Prostate gland (tissue), 2 donors: ENCODE results near the gene FMO5. TPM values are rescaled to one million over a fixed set of nuclear protein-coding genes. Genes with fewer than 3 reads are reported as not detected.

Experiments
- DNase-seq: peaks from one replicate; pipeline ENCODE4 v3.0.0-alpha.2; 2019; ENCODE audit warnings: low spot score
- H3K27ac ChIP-seq, 2 donors: fragments of 200-600 bp; sonication (generic); 2 replicates each; pipeline ENCODE4 v1.5.1; 2017 to 2019
- H3K27me3 ChIP-seq: fragments of 200-600 bp; sonication (generic); replicated peaks from 2 replicates; pipeline ENCODE4 v1.5.1; 2019; ENCODE audit not compliant: insufficient read depth
- H3K36me3 ChIP-seq, 2 donors: fragments of 200-600 bp; sonication (generic); 1 replicate in 1 of 2; 2 replicates in 1 of 2; pipeline versions ENCODE4 v1.5.1 to v1.8.1; 2017 to 2019
- H3K4me1 ChIP-seq: fragments of 200-600 bp; sonication (generic); replicated peaks from 2 replicates; pipeline ENCODE4 v1.5.1; 2019
- H3K4me3 ChIP-seq, 2 donors: fragments of 200-600 bp; sonication (generic); 2 replicates each; pipeline ENCODE4 v1.5.1; 2017 to 2019
- H3K9me3 ChIP-seq: fragments of 200-600 bp; sonication (generic); 2 replicates; pipeline ENCODE4 v1.5.1; 2017
- POLR2A ChIP-seq: fragments of 450-650 bp; IDR thresholded peaks from one replicate; pipeline ENCODE4 v1.6.1; 2016; ENCODE audit warnings: antibody characterized with exemption, mild to moderate bottlenecking
- POLR2AphosphoS5 ChIP-seq: sonication (generic); formaldehyde crosslinking; IDR thresholded peaks from one replicate; pipeline ENCODE4 v1.6.1; 2017; ENCODE audit warnings: antibody characterized with exemption
- whole genome bisulfite sequencing: methylation state at CpG from one replicate; pipeline ENCODE4 v1.1.5; 2018; 5-methylcytosine and 5-hydroxymethylcytosine counted together
- intact Hi-C: fragments of 100-400 bp; cut with DNase I; formaldehyde crosslinking; loops from one replicate; pipeline ENCODE4 v1.14.2; 2022
- total RNA-seq, 2 donors: library from RNA; depleted of rRNA; stranded (reverse); fragments of >200 nt; gene quantifications; one replicate each; pipeline ENCODE4 v1.1.0, GENCODE V29; 2016
- TF ChIP-seq, protein P1 (sequence below), 4 experiments: fragments of 200-600 bp in 2 of 4; fragments of 450-650 bp in 2 of 4; sonication (generic) in 2 of 4; IDR thresholded peaks; 1 replicate in 3 of 4; 2 replicates in 1 of 4; pipeline ENCODE4 v1.5.1; 2016 to 2019; ENCODE audit warnings: antibody characterized with exemption in 4 of 4, mild to moderate bottlenecking in 2 of 4, moderate library complexity in 2 of 4

Gene FMO5
- total RNA-seq, 2 donors from 2014 or later = 9.1 to 19.3 TPM

DNA sequence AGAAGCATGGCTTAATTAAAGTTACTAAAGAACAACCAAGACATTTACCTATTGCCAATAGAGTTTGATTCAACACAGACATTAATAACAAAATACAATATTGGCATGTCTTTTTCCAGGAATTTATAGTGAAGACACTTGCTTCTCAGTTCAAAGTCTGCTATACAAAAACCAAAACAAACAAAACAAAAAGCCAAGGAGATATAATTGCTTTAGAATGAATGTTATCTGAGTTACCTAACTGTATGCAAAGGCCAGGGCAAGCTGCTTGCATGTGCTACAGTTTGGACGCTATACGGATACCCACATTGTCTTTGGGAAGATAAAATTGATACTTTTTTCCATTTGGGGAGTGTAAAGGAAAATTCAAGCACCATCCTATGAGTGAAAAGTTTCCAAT is 13.6 kb downstream of the FMO5 start:
- no peak for TF ChIP-seq POLR2AphosphoS5
- TF ChIP-seq POLR2A = no peak
- TF ChIP-seq, protein P1, sequence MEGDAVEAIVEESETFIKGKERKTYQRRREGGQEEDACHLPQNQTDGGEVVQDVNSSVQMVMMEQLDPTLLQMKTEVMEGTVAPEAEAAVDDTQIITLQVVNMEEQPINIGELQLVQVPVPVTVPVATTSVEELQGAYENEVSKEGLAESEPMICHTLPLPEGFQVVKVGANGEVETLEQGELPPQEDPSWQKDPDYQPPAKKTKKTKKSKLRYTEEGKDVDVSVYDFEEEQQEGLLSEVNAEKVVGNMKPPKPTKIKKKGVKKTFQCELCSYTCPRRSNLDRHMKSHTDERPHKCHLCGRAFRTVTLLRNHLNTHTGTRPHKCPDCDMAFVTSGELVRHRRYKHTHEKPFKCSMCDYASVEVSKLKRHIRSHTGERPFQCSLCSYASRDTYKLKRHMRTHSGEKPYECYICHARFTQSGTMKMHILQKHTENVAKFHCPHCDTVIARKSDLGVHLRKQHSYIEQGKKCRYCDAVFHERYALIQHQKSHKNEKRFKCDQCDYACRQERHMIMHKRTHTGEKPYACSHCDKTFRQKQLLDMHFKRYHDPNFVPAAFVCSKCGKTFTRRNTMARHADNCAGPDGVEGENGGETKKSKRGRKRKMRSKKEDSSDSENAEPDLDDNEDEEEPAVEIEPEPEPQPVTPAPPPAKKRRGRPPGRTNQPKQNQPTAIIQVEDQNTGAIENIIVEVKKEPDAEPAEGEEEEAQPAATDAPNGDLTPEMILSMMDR (IDR thresholded peaks at IDR 0.05) = no peak
- DNase-seq = no peak
- Histone ChIP-seq H3K4me3 (no peak overlapping the region), H3K27ac (no peak overlapping the region), H3K9me3 (no peaks in the 10 kb centered on the region), H3K4me1 (no peaks in the 10 kb centered on the region), H3K27me3 (no peaks in the 10 kb centered on the region), H3K36me3 (no peaks in the 10 kb centered on the region)
- WGBS = 87% methylated on average over 2 of the region's 2 CpGs
- intact Hi-C loops = no loop called here

DNA sequence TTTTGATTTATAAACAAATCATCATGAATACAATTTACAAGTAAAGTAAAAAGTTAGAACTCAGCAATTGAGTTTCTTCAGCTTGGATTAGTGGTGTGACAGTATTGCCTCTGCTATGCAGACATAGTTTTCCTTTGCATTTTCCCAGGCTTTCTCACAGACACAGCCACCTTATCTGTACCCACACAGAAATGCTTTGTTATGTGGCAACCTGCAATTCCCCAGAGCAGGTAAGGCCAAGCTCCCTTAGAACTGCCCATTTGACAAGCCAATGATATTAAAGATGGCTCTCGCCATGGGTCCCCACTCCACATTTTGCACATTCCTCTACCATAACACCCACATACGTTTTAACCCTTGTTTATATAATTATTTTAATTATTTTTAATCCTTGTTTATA is 14.2 kb downstream of the FMO5 start:
- TF ChIP-seq, protein P1 (IDR thresholded peaks at IDR 0.05) = no peak
- TF ChIP-seq POLR2A (no peak), POLR2AphosphoS5 (no peak)
- no peak for DNase-seq
- Histone ChIP-seq H3K27me3 (no peaks in the 10 kb centered on the region), H3K4me1 (no peaks in the 10 kb centered on the region), H3K27ac (no peak overlapping the region), H3K4me3 (no peak overlapping the region), H3K9me3 (no peaks in the 10 kb centered on the region), H3K36me3 (no peaks in the 10 kb centered on the region)
- WGBS = 85% methylated on average over 2 of the region's 2 CpGs
- intact Hi-C loops = no loop called here

DNA sequence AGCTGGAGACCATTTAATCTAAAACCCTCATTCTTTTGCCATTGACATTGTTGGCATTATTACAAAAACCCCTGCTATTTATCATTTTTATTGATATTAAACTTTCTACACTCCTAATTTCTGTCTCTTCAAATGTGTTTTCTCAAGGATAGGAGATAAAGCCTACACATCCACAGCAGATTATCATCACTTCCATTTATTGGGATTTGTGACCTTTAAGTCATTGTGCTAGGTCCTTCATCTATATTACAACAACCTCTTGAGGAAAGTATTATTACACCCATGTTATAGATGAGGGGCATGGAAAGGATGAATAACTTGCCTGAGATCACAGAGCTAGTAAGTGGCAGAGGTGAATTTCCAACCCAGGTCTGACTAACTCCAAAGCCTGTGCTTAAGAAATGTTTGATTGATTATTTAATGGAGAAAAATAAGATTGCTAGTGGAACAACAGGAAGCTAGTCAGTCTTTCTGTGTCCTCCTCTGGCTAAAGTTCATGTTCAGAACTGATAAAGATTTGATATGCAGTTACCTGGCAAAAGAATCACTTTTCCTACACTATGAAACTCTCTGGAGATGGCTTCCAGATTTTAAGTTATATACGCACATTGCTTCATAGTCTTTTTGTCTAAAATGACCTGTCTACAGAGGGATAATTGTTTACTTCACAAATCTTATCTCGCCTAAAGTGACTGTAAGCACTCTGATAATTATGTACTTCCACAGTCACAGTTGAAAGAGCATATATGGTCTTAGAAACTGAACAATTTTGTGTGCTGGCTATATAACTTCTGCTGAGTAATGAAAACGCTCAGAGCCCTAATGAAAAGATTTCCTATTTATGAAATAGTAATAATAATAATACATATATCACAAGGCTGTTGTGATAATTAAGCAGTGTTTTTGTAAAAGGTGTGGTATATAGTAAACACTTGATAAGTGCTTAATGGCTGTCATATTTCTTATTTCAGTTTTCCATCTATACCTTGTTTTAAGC is 15.0 kb downstream of the FMO5 start:
- WGBS = 90% methylated on average over 3 of the region's 3 CpGs
- Histone ChIP-seq H3K4me3 (no peak overlapping the region), H3K36me3 (no peaks in the 10 kb centered on the region), H3K27me3 (no peaks in the 10 kb centered on the region), H3K9me3 (no peaks in the 10 kb centered on the region), H3K27ac (no peak overlapping the region), H3K4me1 (no peaks in the 10 kb centered on the region)
- intact Hi-C loops = no loop called here
- DNase-seq = no peak
- TF ChIP-seq, protein P1 (IDR thresholded peaks at IDR 0.05) = no peak
- TF ChIP-seq POLR2AphosphoS5 = no peak
- no peak for TF ChIP-seq POLR2A

DNA sequence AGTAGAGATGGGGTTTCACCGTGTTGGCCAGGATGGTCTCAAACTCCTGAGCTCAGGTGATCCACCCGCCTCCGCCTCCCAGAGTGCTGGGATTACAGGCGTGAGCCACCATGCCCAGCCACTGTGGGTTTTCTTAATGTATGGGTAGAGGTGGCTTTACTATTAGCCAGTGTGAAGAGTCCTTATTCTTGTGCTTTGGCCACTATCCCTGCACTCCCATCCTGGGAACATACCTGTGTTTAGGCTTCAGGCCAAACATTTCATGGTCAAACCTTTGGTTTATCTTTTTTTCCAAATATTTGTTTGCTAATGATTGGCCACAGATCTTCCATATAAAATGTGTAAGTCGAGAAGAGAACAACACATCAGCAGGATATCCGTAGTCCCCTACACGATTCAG is 16.5 kb downstream of the FMO5 start:
- 86% methylated on average over 7 of the region's 7 CpGs for WGBS
- no peak overlapping the region for H3K27ac ChIP-seq
- no peaks in the 10 kb centered on the region for H3K9me3 ChIP-seq
- no peaks in the 10 kb centered on the region for H3K27me3 ChIP-seq
- TF ChIP-seq, protein P1 (IDR thresholded peaks at IDR 0.05) = no peak
- TF ChIP-seq POLR2AphosphoS5 (no peak), POLR2A (no peak)
- no peaks in the 10 kb centered on the region for H3K36me3 ChIP-seq
- no peaks in the 10 kb centered on the region for H3K4me1 ChIP-seq
- DNase-seq = no peak
- no peak overlapping the region for H3K4me3 ChIP-seq
- intact Hi-C loops = no loop called here

DNA sequence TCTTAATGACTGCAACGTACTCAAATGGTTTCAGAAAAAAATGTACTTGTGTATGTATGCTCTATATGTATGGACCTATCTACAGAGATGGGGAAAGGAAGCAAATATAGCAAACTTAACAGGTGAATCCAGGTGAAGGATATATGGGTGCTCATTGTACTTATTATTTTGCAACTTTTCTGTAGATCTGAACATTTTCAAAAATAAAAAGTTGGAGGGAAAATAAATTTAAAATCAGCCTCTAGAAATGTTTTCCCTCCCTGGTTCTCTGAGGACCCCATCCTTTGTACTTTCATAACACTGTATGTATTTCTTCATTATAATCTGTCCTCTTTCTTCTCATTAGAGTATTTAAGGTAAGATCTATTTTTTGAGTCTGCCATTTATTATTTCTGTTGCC is 17.9 kb downstream of the FMO5 start:
- Histone ChIP-seq H3K4me3 (no peak overlapping the region), H3K36me3 (no peaks in the 10 kb centered on the region), H3K27me3 (no peaks in the 10 kb centered on the region), H3K4me1 (no peaks in the 10 kb centered on the region), H3K27ac (no peak overlapping the region), H3K9me3 (no peaks in the 10 kb centered on the region)
- DNase-seq = no peak
- intact Hi-C loops = no loop called here
- TF ChIP-seq POLR2A (no peak), POLR2AphosphoS5 (no peak)
- TF ChIP-seq, protein P1 (IDR thresholded peaks at IDR 0.05) = no peak
- WGBS = 94% methylated on average over 1 of the region's 1 CpG
